Measurements from ENCODE around the gene ARF1.
"Not testable (repeated sequence)": the region's sequence is repeated elsewhere in the genome, so short reads cannot be mapped to it uniquely, and the experiment has no call there.

Gene ARF1

DNA sequence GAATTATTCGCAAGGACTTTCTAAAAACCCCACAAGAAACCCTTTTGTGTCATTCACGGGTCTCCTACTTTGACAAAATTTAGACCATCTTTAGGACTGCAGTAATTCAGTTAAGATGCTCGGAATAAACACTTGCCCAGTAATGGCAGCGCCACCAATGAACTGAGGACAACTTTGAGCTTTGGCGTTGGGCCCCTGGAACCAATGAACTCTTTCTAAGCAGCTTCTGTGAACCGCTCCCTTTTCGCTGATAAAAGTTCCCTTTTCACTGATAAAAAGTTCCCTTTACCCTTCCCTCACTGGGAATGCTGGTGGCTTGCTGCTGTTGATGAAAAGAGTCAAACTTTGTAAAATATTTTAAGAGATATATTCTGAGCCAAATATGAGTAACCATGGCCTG lies 28.0 kb downstream of the ARF1 start:
- no peaks in the 10 kb centered on the region for H3K9me3 ChIP-seq (ENCODE audit: severe bottlenecking)
- H3K4me3 ChIP-seq (ENCODE audit: low read depth, low read length) = no peak overlapping the region
- no peak for DNase-seq
- no peak overlapping the region for H3K27ac ChIP-seq
- no peaks in the 10 kb centered on the region for H3K27me3 ChIP-seq (ENCODE audit: insufficient read depth, low read depth, severe bottlenecking)
- no peak for TF ChIP-seq CTCF (IDR thresholded peaks at IDR 0.05; ENCODE audit: low read depth, low read length)
- no peaks in the 10 kb centered on the region for H3K36me3 ChIP-seq

GRCh38 chr1:228111315-228111714 lies 28.8 kb downstream of the ARF1 start:
- not testable (repeated sequence) for H3K4me3 ChIP-seq (ENCODE audit: low read depth, low read length); H3K36me3 ChIP-seq; H3K27ac ChIP-seq; H3K27me3 ChIP-seq (ENCODE audit: insufficient read depth, low read depth, severe bottlenecking); H3K9me3 ChIP-seq (ENCODE audit: severe bottlenecking); DNase-seq

DNA sequence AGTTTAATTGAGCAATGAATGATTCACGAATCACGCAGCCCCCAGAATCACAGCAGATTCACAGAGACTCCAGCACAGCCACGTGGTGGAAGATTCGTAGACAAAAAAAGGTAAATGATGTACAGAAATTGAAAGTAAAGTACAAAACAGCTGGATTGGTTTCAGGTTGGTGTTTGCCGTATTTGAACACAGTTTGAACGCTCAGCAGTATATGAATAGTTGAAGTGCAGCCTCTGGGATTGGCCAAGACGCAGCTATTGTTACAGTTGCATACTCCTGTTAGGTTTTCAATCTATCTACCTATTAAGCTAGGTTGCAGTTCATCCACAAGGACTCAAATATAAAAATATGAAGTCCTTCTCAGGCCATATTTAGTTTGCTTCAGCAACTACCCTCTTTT lies 29.7 kb downstream of the ARF1 start:
- H3K36me3 ChIP-seq = no peaks in the 10 kb centered on the region
- H3K4me3 ChIP-seq (ENCODE audit: low read depth, low read length) = no peak overlapping the region
- H3K9me3 ChIP-seq (ENCODE audit: severe bottlenecking) = no peaks in the 10 kb centered on the region
- DNase-seq = no peak
- no peak for TF ChIP-seq CTCF (IDR thresholded peaks at IDR 0.05; ENCODE audit: low read depth, low read length)
- no peak overlapping the region for H3K27ac ChIP-seq
- no peaks in the 10 kb centered on the region for H3K27me3 ChIP-seq (ENCODE audit: insufficient read depth, low read depth, severe bottlenecking)

- no peak overlapping the region for H3K27ac ChIP-seq
- no peaks in the 10 kb centered on the region for H3K9me3 ChIP-seq (ENCODE audit: severe bottlenecking)
- H3K36me3 ChIP-seq = no peaks in the 10 kb centered on the region
- no peak for TF ChIP-seq CTCF (IDR thresholded peaks at IDR 0.05; ENCODE audit: low read depth, low read length)
- no peaks in the 10 kb centered on the region for H3K27me3 ChIP-seq (ENCODE audit: insufficient read depth, low read depth, severe bottlenecking)
- H3K4me3 ChIP-seq (ENCODE audit: low read depth, low read length) = no peak overlapping the region
- DNase-seq = no peak
Observed at GRCh38 chr1:228112617-228113016, 30.1 kb downstream of the ARF1 start.

- Histone ChIP-seq H3K9me3 (ENCODE audit: severe bottlenecking) (no peaks in the 10 kb centered on the region), H3K27ac (no peak overlapping the region), H3K4me3 (ENCODE audit: low read depth, low read length) (no peak overlapping the region), H3K36me3 (no peaks in the 10 kb centered on the region), H3K27me3 (ENCODE audit: insufficient read depth, low read depth, severe bottlenecking) (no peaks in the 10 kb centered on the region)
- TF ChIP-seq CTCF (IDR thresholded peaks at IDR 0.05; ENCODE audit: low read depth, low read length) = no peak
- no peak for DNase-seq
Observed at GRCh38 chr1:228114827-228115226, 32.3 kb downstream of the ARF1 start.

DNA sequence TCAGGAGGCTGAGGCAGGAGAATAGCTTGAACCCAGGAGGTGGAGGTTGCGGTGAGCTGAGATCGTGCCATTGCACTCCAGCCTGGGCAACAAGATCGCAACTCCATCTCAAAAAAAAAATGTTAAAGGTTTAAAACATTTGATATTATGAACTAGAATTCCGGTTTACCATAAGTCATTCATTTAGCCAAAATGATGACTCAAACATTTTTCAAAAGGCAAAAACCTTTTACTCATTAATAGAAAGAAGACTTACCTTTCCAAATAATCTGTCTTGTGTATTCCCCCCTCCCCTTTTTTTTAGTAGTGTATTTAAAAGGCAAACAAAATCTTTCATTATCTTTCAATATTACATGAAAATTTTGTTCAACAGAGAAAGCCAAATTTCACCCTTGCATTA lies 34.8 kb downstream of the ARF1 start:
- no peak for DNase-seq
- Histone ChIP-seq H3K36me3 (no peaks in the 10 kb centered on the region), H3K27ac (no peak overlapping the region), H3K27me3 (ENCODE audit: insufficient read depth, low read depth, severe bottlenecking) (no peaks in the 10 kb centered on the region), H3K4me3 (ENCODE audit: low read depth, low read length) (no peak overlapping the region), H3K9me3 (ENCODE audit: severe bottlenecking) (no peaks in the 10 kb centered on the region)
- no peak for TF ChIP-seq CTCF (IDR thresholded peaks at IDR 0.05; ENCODE audit: low read depth, low read length)
